ENCODE measurements around the gene DHRS7B. TPM values are rescaled to one million over a fixed set of nuclear protein-coding genes. Genes with fewer than 3 reads are reported as not detected.
A peak's percentile ranks its signal among the peaks of the same experiment; 100 is the strongest.

DHRS7B gene, protein sequence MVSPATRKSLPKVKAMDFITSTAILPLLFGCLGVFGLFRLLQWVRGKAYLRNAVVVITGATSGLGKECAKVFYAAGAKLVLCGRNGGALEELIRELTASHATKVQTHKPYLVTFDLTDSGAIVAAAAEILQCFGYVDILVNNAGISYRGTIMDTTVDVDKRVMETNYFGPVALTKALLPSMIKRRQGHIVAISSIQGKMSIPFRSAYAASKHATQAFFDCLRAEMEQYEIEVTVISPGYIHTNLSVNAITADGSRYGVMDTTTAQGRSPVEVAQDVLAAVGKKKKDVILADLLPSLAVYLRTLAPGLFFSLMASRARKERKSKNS
- total RNA-seq (10 to 100 TPM; 17.1 to 48.0 (median 26.0) TPM), polyA plus RNA-seq (10 to 100 TPM; 48.6 TPM)
- long read RNA-seq, donor 1, transcript DHRS7B-202 (7 exons, 2,175 nt): major isoform, 13 of 23 reads
- long read RNA-seq, donor 1, partial matches to known transcripts: 0 of 23 reads
- long read RNA-seq, donor 1, other reads (novel, unspliced or antisense): 6 of 23 reads
- long read RNA-seq, donor 2, transcript DHRS7B-202 (7 exons, 2,175 nt): major isoform, 8 of 20 reads
- long read RNA-seq, donor 2, partial matches to known transcripts: 0 of 20 reads
- long read RNA-seq, donor 2, other reads (novel, unspliced or antisense): 8 of 20 reads
- long read RNA-seq, donor 3, transcript DHRS7B-202 (7 exons, 2,175 nt): major isoform, 40 of 88 reads
- long read RNA-seq, donor 3, partial matches to known transcripts: 2 of 88 reads
- long read RNA-seq, donor 3, other reads (novel, unspliced or antisense): 39 of 88 reads

- H3K9me3 ChIP-seq: no peaks in the 10 kb centered on the region
- ATAC-seq (peak; percentile 96 to 98 (median 98)), DNase-seq (peak; percentile 96 to 97)
- peak within 1 kb of the TSS; percentile 61 to 96 (median 91) for H3K4me3 ChIP-seq
- H3K27ac ChIP-seq: peak within 1 kb of the TSS; percentile 82 to 96 (median 94)
- no peaks in the 10 kb centered on the region for H3K27me3 ChIP-seq
- peak in 1 of 9 donors; percentile 13 for TF ChIP-seq CTCF (IDR thresholded peaks at IDR 0.05)
- intact Hi-C loops (cut with DNase I): loop anchor here (2.0 to 10.0 kb wide), 11 partner anchors 80 to 385 kb away; partner anchors contain the start of genes TMEM11 (in 6 of the 10) and MAP2K3 (in 3 of the 10)
- peaks cover 4 to 63% (median 39%) of the 10 kb centered on the region in 9 donors for H3K4me1 ChIP-seq
- WGBS, 2 donors: 0 to 1% methylated on average over 66 of the region's 66 CpGs
- no peaks in the 10 kb centered on the region for H3K36me3 ChIP-seq
Observed at GRCh38 chr17:21126645-21127508, at the start of gene DHRS7B. DHRS7B (plus strand) TSS chr17:21126964; CDS start chr17:21126972, 8 bp downstream.

DNA sequence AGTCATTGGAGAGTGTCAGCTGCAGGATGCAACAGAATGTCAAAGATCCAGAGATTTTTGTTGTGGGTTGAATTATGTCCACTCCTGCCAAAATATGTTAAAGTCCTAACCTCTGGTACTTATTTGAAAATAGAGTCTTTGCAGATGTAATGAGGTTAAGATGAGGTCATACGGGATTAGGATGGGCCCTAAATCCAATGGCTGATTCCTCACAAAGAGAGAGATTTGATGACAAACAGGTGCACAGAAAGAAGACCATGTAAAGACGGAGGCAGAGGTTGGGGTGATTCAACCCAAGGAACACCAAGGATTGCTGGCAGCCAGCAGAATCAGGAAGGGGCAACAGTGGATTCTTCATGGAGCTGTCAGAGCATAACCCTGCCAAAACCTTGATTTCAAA, 49.5 kb upstream of the DHRS7B start:
- no peaks in the 10 kb centered on the region for H3K9me3 ChIP-seq
- WGBS, 2 donors: 61 to 95% methylated on average over 2 of the region's 2 CpGs
- peaks cover 0 to 23% (median 0%) of the 10 kb centered on the region in 9 donors for H3K4me1 ChIP-seq
- no peaks in the 10 kb centered on the region for H3K36me3 ChIP-seq
- H3K27me3 ChIP-seq: no peaks in the 10 kb centered on the region
- no peak for DNase-seq
- intact Hi-C loops (cut with DNase I): no loop called here
- TF ChIP-seq CTCF (IDR thresholded peaks at IDR 0.05): no peak
- no peak overlapping the region for H3K4me3 ChIP-seq
- no peak for ATAC-seq
- no peak overlapping the region for H3K27ac ChIP-seq

DNA sequence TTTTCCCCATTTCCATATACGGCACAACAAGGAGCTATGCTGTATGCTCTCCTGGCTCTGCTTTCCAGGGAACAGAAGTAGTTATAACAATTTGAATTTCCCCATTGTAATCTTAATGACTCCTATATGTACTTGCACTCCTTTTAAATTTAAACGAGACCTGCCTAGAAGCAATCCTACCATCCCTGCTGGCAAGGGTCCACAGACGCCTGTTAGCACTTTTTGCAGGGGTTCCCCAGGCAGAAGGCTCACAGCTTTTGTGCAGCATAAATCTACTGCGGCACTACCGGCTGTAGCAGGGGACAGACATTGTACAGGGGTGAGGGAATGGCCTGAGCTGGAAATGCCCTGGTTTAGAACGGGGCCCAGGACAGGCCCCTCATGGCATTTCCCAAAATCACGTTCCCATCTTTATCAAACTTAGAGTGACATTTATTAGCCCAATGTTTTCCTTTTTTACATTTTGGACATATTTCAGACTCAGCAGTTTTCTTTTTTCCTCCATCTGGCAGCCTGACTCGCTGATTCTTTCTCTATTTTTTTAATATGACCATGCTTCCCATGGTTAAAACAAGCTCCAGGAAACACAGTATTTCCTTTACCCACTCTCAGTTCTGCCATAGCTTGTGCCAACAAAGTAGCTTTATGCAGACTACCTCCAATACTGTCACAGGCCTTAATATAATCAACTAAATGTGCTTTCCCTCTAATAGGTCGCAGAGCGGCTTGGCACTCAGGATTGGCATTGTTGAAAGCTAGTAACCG, 48.6 kb upstream of the DHRS7B start:
- ATAC-seq (no peak), DNase-seq (no peak)
- Histone ChIP-seq H3K4me3 (no peak overlapping the region), H3K27me3 (no peaks in the 10 kb centered on the region), H3K27ac (no peak overlapping the region), H3K36me3 (no peaks in the 10 kb centered on the region), H3K9me3 (no peaks in the 10 kb centered on the region), H3K4me1 (peaks cover 0 to 23% (median 0%) of the 10 kb centered on the region in 9 donors)
- WGBS, 2 donors: 68 to 75% methylated on average over 11 of the region's 11 CpGs
- intact Hi-C loops (cut with DNase I): no loop called here
- TF ChIP-seq CTCF (IDR thresholded peaks at IDR 0.05): no peak

Measured in heart right ventricle (tissue), 16 donors.